Activated CD4-positive, alpha-beta T cell treated with anti-CD3 and anti-CD28 coated beads, Interleukin-2, amount 50 U/mL, for 48 hours (primary cell): ENCODE results near the gene NEURL3.
"Not testable (repeated sequence)": the region's sequence is repeated elsewhere in the genome, so short reads cannot be mapped to it uniquely, and the experiment has no call there.

Source experiments
- DNase-seq, 2 experiments: peaks; one replicate each; pipeline ENCODE4 v3.0.0-alpha.2; 2020

Gene NEURL3

DNA sequence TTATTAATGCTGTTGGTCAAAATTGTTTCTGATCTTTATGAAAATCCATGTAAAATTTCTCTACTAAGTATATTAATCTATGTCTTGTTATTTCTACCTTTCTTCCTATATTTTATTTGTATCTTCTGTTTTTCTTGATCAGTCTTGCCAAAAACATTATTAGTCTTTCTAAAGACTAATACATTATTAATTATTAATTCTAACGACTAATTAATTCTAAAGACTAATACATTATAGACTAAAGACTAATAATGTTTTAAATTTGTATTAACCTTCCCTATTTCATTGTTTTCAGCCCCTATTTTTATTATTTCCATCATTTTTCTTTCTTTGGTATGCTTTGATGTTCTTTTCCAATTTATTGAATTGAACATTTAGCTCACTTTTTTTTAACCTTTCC is 27.7 kb downstream of the NEURL3 start:
- no peak for DNase-seq

DNA sequence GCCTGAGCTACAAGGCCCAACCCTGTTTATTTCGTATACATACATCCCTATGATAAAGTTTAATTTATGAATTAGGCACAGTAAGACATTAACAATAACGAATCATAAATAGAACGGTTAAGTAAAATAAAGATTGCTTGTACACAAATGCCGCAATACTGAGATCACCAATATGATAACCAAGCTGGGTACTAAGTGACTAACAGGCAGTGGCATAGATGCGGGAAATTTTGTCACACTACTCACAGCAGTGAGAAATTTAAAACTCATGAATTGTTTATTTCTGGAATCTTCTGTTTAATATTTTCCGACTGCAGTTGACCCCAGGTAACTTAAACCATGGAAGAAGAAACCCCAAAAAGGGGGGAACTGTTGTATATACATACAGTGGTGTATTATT is 33.4 kb downstream of the NEURL3 start:
- no peak for DNase-seq

DNA sequence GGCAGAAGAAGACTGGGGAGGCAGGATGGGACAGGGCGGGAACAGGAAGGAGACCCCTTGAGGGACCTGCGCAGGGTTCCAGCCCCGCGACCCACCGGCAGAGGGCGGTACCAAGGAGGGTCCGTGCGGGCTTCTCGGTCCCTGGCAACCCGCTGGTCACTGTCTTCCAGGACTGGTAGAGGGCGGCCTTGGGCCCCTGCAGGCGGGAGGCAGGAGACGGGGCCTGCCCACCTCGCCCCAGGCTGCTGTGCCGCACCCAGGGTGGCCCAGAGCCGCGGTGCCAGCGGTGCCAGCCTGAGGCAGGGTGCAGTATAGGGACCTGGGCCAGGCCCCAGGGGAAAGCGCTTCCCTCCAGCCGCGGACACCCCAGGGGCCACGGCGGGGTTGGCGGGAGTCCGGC is 34.5 kb downstream of the NEURL3 start:
- peak; percentile 71 to 74 for DNase-seq

DNA sequence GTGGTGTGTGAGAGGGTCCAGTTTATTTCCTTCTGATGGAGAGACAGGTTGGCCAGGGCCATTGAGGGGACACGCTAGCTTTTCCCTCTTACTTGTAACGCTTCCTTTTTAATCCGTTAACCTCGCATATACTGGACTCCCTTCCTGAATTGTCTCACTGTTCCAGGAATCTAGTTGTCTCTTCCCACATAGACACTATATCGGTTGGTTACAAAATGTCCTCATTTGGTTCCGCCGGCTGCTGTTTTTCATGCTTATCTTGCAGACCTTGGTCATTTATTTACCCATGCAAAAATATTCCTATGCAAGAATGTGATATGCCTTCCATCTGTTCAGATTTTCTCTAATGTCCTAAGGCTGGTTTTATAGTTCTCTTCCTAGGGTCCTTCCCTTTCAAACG is 35.0 kb downstream of the NEURL3 start:
- no peak for DNase-seq

DNA sequence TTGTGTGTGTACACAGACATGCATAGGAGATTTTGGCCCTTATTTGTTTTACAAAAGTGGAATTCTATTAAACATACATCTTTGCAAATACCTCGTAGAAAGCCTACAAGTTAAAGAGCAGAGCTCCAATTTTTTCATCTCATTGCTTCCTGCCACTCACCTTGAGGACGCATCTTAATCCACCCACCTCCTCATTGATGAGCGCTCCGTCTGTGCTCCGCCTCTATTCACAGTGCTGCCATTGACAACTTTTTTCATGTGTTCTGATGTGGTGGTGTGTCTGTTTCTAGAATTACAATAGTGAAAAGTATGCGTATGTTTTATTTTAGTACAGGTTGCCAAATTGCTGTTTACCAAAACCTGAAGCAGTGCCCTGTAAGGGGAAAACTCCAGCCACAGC is 36.3 kb downstream of the NEURL3 start:
- no peak for DNase-seq

DNA sequence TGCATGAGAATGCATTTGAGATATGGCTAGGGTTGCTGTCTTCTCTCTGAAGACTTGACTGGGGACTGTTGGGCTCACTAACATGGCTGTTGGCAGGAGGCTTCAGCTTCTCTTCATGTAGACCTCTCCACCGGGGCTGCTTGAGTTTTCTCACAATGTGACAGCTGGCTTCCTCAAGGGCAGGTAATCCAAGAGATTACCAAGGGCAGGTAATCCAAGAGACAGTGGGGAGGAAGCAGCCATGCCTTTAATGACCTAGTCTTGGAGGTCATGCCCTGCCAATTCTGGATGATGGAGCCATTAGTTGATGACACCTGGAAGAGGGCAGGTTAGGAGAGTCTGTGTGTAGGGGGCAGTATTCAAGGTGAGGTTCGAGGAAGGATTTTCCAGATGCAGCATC is 40.5 kb downstream of the NEURL3 start:
- DNase-seq = no peak

DNA sequence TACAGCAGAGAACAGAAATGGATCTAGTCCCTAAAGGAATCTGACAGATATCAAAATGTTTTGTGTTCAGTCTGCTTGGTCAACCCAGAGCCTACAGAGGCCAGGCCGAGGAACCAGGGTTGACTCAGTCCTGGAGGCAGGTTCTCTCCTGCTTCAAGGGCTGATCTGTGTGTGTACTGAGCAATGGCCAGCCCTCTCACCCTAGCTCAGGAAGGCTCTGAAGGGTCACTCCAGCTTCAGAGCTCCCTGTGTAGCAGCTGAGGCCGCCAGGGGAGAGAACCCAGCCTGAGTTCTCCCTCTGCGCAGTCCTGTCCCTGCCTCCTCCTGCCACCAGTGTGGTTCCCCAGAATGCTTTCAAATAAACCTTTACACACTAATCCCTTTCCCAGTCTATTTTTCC is 41.1 kb downstream of the NEURL3 start:
- no peak for DNase-seq

DNA sequence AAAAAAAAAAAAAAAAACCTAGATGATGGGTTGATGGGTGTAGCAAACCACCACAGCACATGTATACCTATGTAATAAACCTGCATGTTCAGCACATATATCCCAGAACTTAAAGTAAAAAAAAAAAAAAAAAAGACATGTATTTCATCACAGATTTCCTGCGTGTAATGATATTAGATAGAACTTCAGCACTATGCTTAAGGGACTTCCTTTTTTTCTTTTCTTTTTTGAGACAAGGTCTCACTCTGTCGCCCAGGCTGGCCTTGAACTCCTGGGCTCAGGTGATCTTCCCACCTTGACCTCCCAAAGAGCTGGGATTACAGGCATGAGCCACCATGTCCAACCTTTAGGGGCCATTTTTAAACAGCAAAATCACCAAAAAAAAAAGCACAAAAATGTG is 42.0 kb downstream of the NEURL3 start:
- no peak for DNase-seq

DNA sequence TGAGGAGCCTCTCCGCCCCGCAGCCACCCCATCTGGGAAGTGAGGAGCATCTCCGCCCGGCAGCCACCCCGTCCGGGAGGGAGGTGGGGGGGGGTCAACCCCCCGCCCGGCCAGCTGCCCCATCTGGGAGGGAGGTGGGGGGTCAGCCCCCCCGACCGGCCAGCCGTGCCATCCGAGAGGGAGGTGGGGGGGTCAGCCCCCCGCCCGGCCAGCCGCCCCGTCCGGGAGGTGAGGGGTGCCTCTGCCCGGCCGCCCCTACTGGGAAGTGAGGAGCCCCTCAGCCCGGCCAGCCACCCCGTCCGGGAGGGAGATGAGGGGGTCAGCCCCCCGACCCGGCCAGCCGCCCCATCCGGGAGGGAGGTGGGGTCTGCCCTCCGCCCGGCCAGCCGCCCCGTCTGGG is 43.5 kb downstream of the NEURL3 start:
- DNase-seq = not testable (repeated sequence)

DNA sequence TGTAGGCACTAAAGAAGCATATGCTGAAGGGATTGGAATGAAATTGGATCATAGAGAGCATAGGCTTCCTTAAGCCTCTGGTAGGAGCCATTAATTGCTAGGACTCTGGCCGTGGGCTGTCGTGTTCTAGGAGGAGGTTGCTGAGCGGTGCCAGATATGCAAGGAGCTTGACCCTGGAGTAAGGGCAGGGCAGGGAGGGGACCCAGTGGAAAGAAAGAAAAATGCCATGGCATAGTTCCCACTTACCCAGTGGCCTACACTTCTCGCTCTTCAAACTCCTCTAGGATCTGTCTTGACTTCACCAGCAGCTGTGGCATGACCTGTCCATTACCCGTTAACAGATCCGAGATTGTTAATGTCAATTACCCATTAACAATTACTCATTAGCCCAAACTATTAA is 53.1 kb downstream of the NEURL3 start:
- DNase-seq = no peak

DNA sequence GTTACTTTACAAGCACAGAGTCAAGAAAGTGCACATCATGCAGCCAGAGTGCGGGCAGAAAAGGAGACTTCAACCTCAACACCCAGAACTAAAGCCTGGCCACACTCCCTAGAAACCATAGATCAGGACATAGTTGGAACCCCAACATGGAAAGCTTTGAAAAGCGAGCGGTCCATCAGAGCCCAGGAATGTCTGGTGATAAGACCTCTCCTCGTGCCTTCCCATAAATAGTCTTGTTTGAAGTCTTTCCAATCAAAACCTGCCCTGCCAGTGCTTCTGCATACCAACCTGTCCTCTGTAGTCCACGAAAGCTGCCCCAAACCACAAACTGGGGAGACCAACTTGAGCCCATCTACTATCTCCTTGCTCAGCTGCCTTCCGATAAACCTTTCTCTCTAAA is 55.5 kb downstream of the NEURL3 start:
- DNase-seq = no peak

DNA sequence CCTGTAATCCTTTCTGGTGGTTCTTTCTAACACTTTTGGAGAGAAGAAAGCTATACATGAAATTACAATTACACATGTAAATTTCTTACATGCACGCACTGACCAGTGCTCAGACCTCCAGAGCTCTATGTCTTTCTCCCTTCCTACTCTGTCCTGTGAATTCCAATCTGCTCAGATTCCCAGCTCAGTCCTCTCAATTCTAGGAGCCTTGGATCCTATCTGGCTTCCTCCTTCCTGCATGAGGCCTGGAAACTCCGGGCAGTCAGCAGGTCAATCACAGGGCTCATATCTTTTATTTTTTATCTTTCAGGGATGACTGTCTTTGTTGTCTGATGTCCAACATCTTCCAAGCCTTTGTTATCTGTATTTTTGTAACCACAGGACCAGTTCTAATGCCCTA is 56.0 kb downstream of the NEURL3 start:
- no peak for DNase-seq

DNA sequence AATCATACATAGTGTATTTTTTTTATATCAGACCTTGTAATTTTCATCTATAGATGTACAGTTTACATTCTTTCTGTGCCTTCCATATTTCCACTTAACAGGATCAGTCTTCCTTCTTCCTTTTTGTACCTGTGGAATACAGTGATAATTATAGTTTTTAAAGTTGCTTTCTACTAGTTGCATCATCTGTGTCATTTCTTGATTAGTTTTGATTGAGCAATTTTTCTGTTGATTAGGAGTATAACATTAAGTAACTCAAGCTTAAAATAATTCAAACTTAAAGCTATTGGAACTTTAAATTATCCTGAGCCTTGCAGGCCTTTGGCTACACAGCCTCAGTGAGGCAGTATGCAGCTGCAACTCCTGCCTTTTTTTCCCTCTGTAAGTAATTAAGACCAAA is 57.4 kb downstream of the NEURL3 start:
- DNase-seq = no peak
